ENCODE measurements around the gene OTOF. TPM values are rescaled to one million over a fixed set of nuclear protein-coding genes. Genes with fewer than 3 reads are reported as not detected.

The OTOF gene
- total and polyA plus RNA-seq, 9 of the 15 experiments (the other 6 are each of a cell fraction or from before 2014, with no cell fraction given), result 0.03 to 0.11 (median 0.06) TPM; not detected in 5

DNA sequence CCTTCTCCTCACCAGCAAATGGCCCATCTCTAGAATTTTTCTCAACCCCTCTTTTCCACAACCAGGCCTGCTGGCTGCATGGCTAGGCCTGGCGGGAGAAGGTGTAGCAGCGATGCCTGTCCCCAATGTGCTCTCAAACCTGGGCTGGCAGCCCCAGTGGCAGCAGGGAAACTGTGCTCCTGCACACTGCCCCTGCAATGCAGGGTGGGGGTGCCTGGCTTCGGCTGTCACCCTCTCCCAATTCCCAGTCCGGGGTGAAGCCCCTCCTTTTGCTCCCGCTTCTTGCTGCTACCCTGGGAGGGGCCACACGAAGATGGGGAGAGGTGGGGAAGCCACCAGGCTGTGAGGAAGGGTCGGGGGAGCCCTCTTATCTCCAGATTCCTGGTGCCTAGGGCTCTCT, 36.1 kb upstream of the OTOF start (continued):
- TF ChIP-seq, protein P1, sequence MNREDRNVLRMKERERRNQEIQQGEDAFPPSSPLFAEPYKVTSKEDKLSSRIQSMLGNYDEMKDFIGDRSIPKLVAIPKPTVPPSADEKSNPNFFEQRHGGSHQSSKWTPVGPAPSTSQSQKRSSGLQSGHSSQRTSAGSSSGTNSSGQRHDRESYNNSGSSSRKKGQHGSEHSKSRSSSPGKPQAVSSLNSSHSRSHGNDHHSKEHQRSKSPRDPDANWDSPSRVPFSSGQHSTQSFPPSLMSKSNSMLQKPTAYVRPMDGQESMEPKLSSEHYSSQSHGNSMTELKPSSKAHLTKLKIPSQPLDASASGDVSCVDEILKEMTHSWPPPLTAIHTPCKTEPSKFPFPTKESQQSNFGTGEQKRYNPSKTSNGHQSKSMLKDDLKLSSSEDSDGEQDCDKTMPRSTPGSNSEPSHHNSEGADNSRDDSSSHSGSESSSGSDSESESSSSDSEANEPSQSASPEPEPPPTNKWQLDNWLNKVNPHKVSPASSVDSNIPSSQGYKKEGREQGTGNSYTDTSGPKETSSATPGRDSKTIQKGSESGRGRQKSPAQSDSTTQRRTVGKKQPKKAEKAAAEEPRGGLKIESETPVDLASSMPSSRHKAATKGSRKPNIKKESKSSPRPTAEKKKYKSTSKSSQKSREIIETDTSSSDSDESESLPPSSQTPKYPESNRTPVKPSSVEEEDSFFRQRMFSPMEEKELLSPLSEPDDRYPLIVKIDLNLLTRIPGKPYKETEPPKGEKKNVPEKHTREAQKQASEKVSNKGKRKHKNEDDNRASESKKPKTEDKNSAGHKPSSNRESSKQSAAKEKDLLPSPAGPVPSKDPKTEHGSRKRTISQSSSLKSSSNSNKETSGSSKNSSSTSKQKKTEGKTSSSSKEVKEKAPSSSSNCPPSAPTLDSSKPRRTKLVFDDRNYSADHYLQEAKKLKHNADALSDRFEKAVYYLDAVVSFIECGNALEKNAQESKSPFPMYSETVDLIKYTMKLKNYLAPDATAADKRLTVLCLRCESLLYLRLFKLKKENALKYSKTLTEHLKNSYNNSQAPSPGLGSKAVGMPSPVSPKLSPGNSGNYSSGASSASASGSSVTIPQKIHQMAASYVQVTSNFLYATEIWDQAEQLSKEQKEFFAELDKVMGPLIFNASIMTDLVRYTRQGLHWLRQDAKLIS (CRISPR knock-in tag; IDR thresholded peaks at IDR 0.05), result no peak
- TF ChIP-seq TCF3 (CRISPR knock-in tag; IDR thresholded peaks at IDR 0.05) (no peak), CTBP1 (IDR thresholded peaks at IDR 0.05; ENCODE audit: borderline replicate concordance) (no peak)
- TF ChIP-seq, protein P2, sequence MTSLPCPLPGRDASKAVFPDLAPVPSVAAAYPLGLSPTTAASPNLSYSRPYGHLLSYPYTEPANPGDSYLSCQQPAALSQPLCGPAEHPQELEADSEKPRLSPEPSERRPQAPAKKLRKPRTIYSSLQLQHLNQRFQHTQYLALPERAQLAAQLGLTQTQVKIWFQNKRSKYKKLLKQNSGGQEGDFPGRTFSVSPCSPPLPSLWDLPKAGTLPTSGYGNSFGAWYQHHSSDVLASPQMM (CRISPR knock-in tag; IDR thresholded peaks at IDR 0.05), result no peak

DNA sequence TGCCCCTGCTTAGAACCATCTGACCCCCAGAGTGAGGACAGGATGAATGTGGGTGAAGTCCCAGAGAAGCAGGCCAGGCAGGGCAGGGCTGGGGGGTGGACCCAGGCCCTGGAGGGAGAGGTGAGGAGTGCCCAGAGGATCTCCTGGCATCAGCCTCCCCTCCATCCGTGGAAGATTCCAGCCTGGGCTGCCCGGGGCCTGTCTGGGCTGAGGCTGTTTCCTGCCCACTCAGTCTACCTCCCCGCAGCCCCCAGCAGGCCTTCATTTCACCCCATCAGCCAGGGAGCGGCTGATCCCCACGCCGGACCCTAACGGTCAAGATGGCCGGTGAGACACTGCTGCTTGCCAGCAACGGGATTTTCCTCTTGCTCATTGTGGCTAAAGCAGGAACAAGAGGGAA, 35.3 kb upstream of the OTOF start:
- DNase-seq (ENCODE audit: extremely low read depth in 1 of 4, low spot score in 3 of 4) (no peak), ATAC-seq (no peak), FAIRE-seq (no peak)
- WGBS (ENCODE audit: insufficient coverage, low coverage, missing lambda C conversion rate), result under 1% methylated on average over 9 of the region's 9 CpGs
- Histone ChIP-seq H3K36me3 (ENCODE audit: control insufficient read depth, insufficient read depth, low read length) (no peaks in the 10 kb centered on the region), H3K9ac (ENCODE audit: insufficient read depth in 1 of 2, low read depth in 2 of 2, low read length in 2 of 2) (0 out of 4 replicates have a peak overlapping the region, but pooled peaks of 1 of the 2 experiments have one; percentile 40), H4K20me1 (replicated peaks; ENCODE audit: control insufficient read depth, insufficient read depth, low read length) (0 out of 2 replicates have a peak, but pooled peaks cover 7% of the 10 kb centered on the region), H3K4me2 (ENCODE audit: insufficient read depth, low read length) (no peak overlapping the region), H2AFZ (ENCODE audit: low read depth, low read length) (no peak overlapping the region), H3K9me1 (ENCODE audit: control insufficient read depth, insufficient read depth, low read length) (no peaks in the 10 kb centered on the region), H3K27ac (ENCODE audit: extremely low read depth, low read depth, low read length) (no peak overlapping the region), H3K4me1 (replicated peaks in 1 of 2; ENCODE audit: control insufficient read depth in 2 of 2, insufficient read depth in 2 of 2, low read length in 2 of 2) (no peaks in the 10 kb centered on the region; a peak in 1 of 5 replicates), H3K4me3 (no peak overlapping the region), H3K27me3 (ENCODE audit: control insufficient read depth in 2 of 2, insufficient read depth in 2 of 2, low read length in 2 of 2) (peaks cover 41 to 88% of the 10 kb centered on the region in 2 experiments), H3K9me3 (replicated peaks; ENCODE audit: control insufficient read depth, insufficient read depth, low read depth, low read length) (no peaks in the 10 kb centered on the region), H3K79me2 (ENCODE audit: control insufficient read depth, insufficient read depth, low read length) (no peaks in the 10 kb centered on the region)
- no TSS peak for BruUV-seq (replicated peaks)
- TF ChIP-seq ZZZ3 (IDR thresholded peaks at IDR 0.05), result no peak
- TF ChIP-seq, protein P3, sequence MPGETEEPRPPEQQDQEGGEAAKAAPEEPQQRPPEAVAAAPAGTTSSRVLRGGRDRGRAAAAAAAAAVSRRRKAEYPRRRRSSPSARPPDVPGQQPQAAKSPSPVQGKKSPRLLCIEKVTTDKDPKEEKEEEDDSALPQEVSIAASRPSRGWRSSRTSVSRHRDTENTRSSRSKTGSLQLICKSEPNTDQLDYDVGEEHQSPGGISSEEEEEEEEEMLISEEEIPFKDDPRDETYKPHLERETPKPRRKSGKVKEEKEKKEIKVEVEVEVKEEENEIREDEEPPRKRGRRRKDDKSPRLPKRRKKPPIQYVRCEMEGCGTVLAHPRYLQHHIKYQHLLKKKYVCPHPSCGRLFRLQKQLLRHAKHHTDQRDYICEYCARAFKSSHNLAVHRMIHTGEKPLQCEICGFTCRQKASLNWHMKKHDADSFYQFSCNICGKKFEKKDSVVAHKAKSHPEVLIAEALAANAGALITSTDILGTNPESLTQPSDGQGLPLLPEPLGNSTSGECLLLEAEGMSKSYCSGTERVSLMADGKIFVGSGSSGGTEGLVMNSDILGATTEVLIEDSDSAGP (CRISPR knock-in tag; IDR thresholded peaks at IDR 0.05), result no peak
- TF ChIP-seq, protein P4, sequence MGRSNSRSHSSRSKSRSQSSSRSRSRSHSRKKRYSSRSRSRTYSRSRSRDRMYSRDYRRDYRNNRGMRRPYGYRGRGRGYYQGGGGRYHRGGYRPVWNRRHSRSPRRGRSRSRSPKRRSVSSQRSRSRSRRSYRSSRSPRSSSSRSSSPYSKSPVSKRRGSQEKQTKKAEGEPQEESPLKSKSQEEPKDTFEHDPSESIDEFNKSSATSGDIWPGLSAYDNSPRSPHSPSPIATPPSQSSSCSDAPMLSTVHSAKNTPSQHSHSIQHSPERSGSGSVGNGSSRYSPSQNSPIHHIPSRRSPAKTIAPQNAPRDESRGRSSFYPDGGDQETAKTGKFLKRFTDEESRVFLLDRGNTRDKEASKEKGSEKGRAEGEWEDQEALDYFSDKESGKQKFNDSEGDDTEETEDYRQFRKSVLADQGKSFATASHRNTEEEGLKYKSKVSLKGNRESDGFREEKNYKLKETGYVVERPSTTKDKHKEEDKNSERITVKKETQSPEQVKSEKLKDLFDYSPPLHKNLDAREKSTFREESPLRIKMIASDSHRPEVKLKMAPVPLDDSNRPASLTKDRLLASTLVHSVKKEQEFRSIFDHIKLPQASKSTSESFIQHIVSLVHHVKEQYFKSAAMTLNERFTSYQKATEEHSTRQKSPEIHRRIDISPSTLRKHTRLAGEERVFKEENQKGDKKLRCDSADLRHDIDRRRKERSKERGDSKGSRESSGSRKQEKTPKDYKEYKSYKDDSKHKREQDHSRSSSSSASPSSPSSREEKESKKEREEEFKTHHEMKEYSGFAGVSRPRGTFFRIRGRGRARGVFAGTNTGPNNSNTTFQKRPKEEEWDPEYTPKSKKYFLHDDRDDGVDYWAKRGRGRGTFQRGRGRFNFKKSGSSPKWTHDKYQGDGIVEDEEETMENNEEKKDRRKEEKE (IDR thresholded peaks at IDR 0.05; ENCODE audit: borderline replicate concordance in 1 of 2, control insufficient read depth in 1 of 2, low read depth in 2 of 2, low read length in 1 of 2), result no peak
- TF ChIP-seq ZNF766 (CRISPR knock-in tag; conservative IDR thresholded peaks at IDR 0.05), result no peak
- no peak for TF ChIP-seq ETV1 (tag; conservative IDR thresholded peaks at IDR 0.05; ENCODE audit: low read depth)
- in situ Hi-C loops (cut with MboI), result no loop called here
- ChIA-PET POLR2A (interaction anchor here (0.9 to 1.5 kb wide), 4 partner anchors 8 to 41 kb away, joined by 3 to 4 read pairs (median 4); no protein-coding TSS in a partner anchor), CTCF (ENCODE audit: low intra/inter-chr PET ratio) (no interaction called here)
- intact Hi-C loops (cut with micrococcal nuclease), result no loop called here
